Left ventricle myocardium inferior (tissue), 1 donor: Measurements from ENCODE around the gene ANKH. TPM values are rescaled to one million over a fixed set of nuclear protein-coding genes. Genes with fewer than 3 reads are reported as not detected.

Experiments
- DNase-seq: peaks from one replicate; pipeline ENCODE4 v3.0.0-alpha.2; 2020
- H3K27ac ChIP-seq: fragments of 200-600 bp; replicated peaks from 2 replicates; pipeline ENCODE4 v1.8.0; 2021
- H3K27me3 ChIP-seq: fragments of 200-600 bp; 2 replicates; pipeline ENCODE4 v1.8.0; 2021; ENCODE audit warnings: low read depth
- H3K36me3 ChIP-seq: fragments of 200-600 bp; 2 replicates; pipeline ENCODE4 v1.8.0; 2021
- H3K4me1 ChIP-seq: fragments of 200-600 bp; 2 replicates; pipeline ENCODE4 v1.8.0; 2021
- H3K4me3 ChIP-seq: fragments of 200-600 bp; 2 replicates; pipeline ENCODE4 v1.8.0; 2021; ENCODE audit warnings: mild to moderate bottlenecking, moderate library complexity
- H3K9me3 ChIP-seq: fragments of 200-600 bp; replicated peaks from 2 replicates; pipeline ENCODE4 v1.8.0; 2021
- intact Hi-C: fragments of 100-400 bp; cut with micrococcal nuclease; formaldehyde crosslinking; loops from one replicate; pipeline ENCODE4 v1.11.0; 2022
- total RNA-seq: library from RNA; stranded (reverse); fragmentation: NEBNext Ultra II Directional; extraction: Animal tissue kit (Norgen Biotek cat#: 25700); gene quantifications from one replicate; pipeline ENCODE4 v1.2.1, GENCODE V29; 2021
- TF ChIP-seq, protein P1 (sequence below): fragments of 200-600 bp; IDR thresholded peaks from 2 replicates; pipeline ENCODE4 v1.8.0; 2021; ENCODE audit warnings: antibody characterized with exemption, mild to moderate bottlenecking, borderline replicate concordance
- donor health status: DM: no; HTN: yes; CAD: no; lungs with severe emphysema.

The ANKH gene
- total RNA-seq, 1 donor from 2014 or later: 227 TPM

DNA sequence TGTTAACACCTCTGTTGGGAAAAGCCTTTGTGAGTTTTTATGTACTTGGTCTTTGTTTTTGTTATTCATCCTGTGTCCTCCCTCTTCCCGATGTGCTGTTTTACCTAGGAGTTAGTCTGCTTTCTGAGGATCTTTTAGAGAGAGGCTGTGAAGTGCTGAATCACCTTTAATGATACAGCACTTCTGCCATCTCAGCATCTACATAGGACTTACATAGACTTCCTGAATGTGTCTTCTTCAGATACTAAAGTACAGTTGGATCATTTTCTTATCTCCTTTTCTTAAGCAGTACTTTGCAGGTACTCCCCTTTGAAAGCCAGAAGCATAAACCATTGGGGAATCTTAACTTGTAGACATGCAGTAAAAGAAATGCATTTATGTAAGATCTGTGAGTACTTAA, 175.5 kb downstream of the ANKH start:
- Histone ChIP-seq H3K27ac (no peak overlapping the region), H3K4me3 (no peak overlapping the region), H3K36me3 (peaks cover 63% of the 10 kb centered on the region), H3K4me1 (peaks cover 60% of the 10 kb centered on the region), H3K9me3 (no peaks in the 10 kb centered on the region), H3K27me3 (no peaks in the 10 kb centered on the region)
- DNase-seq: no peak
- intact Hi-C loops: no loop called here
- TF ChIP-seq, protein P1, sequence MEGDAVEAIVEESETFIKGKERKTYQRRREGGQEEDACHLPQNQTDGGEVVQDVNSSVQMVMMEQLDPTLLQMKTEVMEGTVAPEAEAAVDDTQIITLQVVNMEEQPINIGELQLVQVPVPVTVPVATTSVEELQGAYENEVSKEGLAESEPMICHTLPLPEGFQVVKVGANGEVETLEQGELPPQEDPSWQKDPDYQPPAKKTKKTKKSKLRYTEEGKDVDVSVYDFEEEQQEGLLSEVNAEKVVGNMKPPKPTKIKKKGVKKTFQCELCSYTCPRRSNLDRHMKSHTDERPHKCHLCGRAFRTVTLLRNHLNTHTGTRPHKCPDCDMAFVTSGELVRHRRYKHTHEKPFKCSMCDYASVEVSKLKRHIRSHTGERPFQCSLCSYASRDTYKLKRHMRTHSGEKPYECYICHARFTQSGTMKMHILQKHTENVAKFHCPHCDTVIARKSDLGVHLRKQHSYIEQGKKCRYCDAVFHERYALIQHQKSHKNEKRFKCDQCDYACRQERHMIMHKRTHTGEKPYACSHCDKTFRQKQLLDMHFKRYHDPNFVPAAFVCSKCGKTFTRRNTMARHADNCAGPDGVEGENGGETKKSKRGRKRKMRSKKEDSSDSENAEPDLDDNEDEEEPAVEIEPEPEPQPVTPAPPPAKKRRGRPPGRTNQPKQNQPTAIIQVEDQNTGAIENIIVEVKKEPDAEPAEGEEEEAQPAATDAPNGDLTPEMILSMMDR: no peak

DNA sequence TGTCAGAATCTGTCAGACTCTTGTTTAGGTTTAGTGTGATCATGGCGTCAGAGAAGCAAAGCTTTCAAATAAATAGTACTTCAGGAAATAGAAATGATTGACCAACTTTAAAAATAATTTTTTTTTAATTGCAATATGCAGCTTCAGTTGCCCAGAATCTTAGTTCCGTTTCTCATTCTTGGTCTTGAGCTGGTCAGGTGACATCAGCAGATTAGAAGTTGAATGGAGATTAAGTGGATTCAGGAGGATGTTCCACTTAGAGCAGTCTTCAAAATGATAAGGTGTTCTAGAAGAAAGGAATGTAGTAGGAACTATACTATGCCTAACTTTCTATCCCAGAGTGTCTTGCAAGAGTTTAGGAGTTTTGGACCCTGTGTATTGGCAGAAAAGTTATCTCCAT, 176.4 kb downstream of the ANKH start:
- DNase-seq: no peak
- H3K4me3 ChIP-seq: no peak overlapping the region
- peaks cover 5% of the 10 kb centered on the region for H3K9me3 ChIP-seq
- peaks cover 72% of the 10 kb centered on the region for H3K36me3 ChIP-seq
- H3K4me1 ChIP-seq: peaks cover 51% of the 10 kb centered on the region
- no peaks in the 10 kb centered on the region for H3K27me3 ChIP-seq
- no peak overlapping the region for H3K27ac ChIP-seq
- TF ChIP-seq, protein P1: no peak
- intact Hi-C loops: no loop called here

DNA sequence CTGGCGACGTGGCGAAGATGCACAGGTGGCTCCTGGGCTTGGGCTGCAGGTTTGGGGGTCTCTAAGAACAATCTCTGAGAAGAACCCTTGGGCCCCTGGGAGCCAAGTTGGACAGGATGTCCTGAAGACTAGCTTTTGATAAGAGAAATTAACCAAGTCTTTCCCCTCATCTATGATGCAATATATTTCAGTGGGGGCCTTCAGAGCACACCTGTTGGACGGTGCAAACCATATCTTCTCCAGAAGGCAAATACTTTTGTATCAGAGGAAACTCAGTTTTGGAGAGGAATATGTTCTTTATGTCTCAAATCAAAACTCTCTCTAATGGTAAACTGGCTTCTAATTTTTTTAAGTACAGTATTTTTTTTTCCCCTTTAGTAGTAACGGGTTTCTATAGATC, 178.5 kb downstream of the ANKH start:
- H3K4me3 ChIP-seq: no peak overlapping the region
- intact Hi-C loops: no loop called here
- peaks cover 75% of the 10 kb centered on the region for H3K36me3 ChIP-seq
- no peaks in the 10 kb centered on the region for H3K27me3 ChIP-seq
- H3K4me1 ChIP-seq: peaks cover 30% of the 10 kb centered on the region
- TF ChIP-seq, protein P1: no peak
- no peak for DNase-seq
- peaks cover 9% of the 10 kb centered on the region for H3K9me3 ChIP-seq
- H3K27ac ChIP-seq: no peak overlapping the region

DNA sequence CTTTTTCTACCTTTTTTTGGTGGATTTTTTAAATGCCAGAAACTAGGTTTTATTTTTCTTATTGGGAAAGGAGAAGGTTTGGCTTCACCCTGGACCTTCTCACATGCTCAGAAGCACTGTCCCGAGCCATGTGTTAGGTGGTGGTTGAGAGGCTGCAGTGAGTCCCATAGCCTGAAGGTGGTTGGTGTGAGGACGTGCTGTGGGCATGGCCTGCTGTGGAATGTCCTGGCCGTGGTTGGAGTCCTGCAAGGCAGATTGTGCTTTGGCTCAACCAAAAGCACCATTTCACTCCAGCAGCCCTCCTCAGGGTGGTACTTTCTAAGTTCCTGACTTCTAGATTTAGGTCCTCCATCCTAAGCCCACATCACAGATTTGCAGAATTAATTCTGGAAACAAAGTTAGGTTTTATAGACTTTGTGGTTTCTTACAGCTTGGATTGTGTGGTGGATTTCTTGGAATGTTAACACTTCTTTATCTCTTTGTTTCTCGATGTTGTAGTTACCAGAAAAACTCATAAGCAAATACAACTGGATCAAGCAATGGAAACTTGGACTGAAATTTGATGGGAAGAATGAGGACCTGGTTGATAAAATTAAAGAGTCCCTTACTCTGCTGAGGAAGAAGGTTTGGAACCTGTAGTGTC, 184.4 kb downstream of the ANKH start:
- DNase-seq: peak; percentile 37
- intact Hi-C loops: loop anchor here (10.0 kb wide), 1 partner anchor 328 kb away; no protein-coding TSS in a partner anchor
- TF ChIP-seq, protein P1: peak; percentile 51
- peaks cover 9% of the 10 kb centered on the region for H3K9me3 ChIP-seq
- H3K27me3 ChIP-seq: no peaks in the 10 kb centered on the region
- peak overlapping the region; percentile 88 for H3K27ac ChIP-seq
- peaks cover 72% of the 10 kb centered on the region for H3K36me3 ChIP-seq
- H3K4me3 ChIP-seq: no peak overlapping the region
- H3K4me1 ChIP-seq: peaks cover 58% of the 10 kb centered on the region

DNA sequence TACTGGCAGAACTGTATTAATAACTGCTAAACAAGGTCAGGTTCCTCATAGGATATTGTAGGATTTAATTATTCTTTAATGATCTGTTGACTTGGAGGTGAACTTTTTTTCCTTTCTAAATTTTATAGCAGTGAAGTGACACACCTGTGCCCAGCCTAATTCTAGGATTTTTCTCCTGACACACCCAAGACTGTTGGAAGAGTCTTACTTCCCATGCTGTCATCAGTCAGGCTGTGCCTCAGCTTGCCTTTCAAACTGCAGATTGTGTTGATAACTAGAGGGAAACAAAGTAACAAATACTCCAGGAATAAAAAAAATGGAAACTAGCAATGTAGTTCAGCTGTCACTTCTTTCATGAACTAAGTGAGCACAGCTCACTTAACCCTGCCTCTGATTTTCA, 185.1 kb downstream of the ANKH start:
- peaks cover 63% of the 10 kb centered on the region for H3K4me1 ChIP-seq
- H3K4me3 ChIP-seq: no peak overlapping the region
- TF ChIP-seq, protein P1: no peak
- no peaks in the 10 kb centered on the region for H3K27me3 ChIP-seq
- peaks cover 9% of the 10 kb centered on the region for H3K9me3 ChIP-seq
- H3K36me3 ChIP-seq: peaks cover 70% of the 10 kb centered on the region
- H3K27ac ChIP-seq: peak overlapping the region; percentile 88
- intact Hi-C loops: loop anchor here (10.0 kb wide), 1 partner anchor 328 kb away; no protein-coding TSS in a partner anchor
- DNase-seq: no peak
